ENCODE data around the gene LAMTOR3.

GRCh38 chr4:99845708-99846469, 48.3 kb downstream of the LAMTOR3 start:
- TF ChIP-seq CTCF (conservative IDR thresholded peaks at IDR 0.05; ENCODE audit: low read depth in 2 of 2) (no peak), POLR2AphosphoS5 (IDR thresholded peaks at IDR 0.05; ENCODE audit: low read depth) (no peak), ZNF462 (CRISPR knock-in tag; IDR thresholded peaks at IDR 0.05) (no peak), ZNF114 (CRISPR knock-in tag; IDR thresholded peaks at IDR 0.05) (no peak), EZH2phosphoT487 (IDR thresholded peaks at IDR 0.05; ENCODE audit: unreplicated experiment) (no peak), EZH2 (IDR thresholded peaks at IDR 0.05; ENCODE audit: low read depth, unreplicated experiment) (no peak), ETS1 (IDR thresholded peaks at IDR 0.05) (no peak), REST (IDR thresholded peaks at IDR 0.05; ENCODE audit: unreplicated experiment) (no peak), NANOG (IDR thresholded peaks at IDR 0.05; ENCODE audit: borderline replicate concordance) (no peak)

All from GM23338 (cell line).